ENCODE data around the gene WNT7A.

The WNT7A gene

GRCh38 chr3:13884851-13885703 lies 5.2 kb upstream of the WNT7A start:
- DNase-seq (ENCODE audit: low spot score): peak; percentile 81

- DNase-seq (ENCODE audit: low spot score): no peak
These were observed 3.8 kb upstream of the WNT7A start for GRCh38 chr3:13883681-13884080.

- DNase-seq (ENCODE audit: low spot score): no peak
These were observed 3.0 kb upstream of the WNT7A start for GRCh38 chr3:13882876-13883275.

- no peak for DNase-seq (ENCODE audit: low spot score)
These were observed 1.9 kb upstream of the WNT7A start for GRCh38 chr3:13881536-13882410.

GRCh38 chr3:13880811-13881156 lies 913 bp upstream of the WNT7A start:
- no peak for DNase-seq (ENCODE audit: low spot score)

- no peak for DNase-seq (ENCODE audit: low spot score)
These were observed 547 bp downstream of the WNT7A start for GRCh38 chr3:13879102-13879945.

GRCh38 chr3:13878281-13879101 lies 1.4 kb downstream of the WNT7A start:
- no peak for DNase-seq (ENCODE audit: low spot score)

GRCh38 chr3:13877911-13878280 lies 2.0 kb downstream of the WNT7A start:
- no peak for DNase-seq (ENCODE audit: low spot score)

- DNase-seq (ENCODE audit: low spot score): no peak
These were observed 3.3 kb downstream of the WNT7A start for GRCh38 chr3:13876451-13877100.

- DNase-seq (ENCODE audit: low spot score): no peak
These were observed 5.0 kb downstream of the WNT7A start for GRCh38 chr3:13874891-13875290.

- no peak for DNase-seq (ENCODE audit: low spot score)
These were observed 6.1 kb downstream of the WNT7A start for GRCh38 chr3:13873818-13874217.

- DNase-seq (ENCODE audit: low spot score): no peak
These were observed 7.4 kb downstream of the WNT7A start for GRCh38 chr3:13872451-13872850.

GRCh38 chr3:13871791-13872190 lies 8.1 kb downstream of the WNT7A start:
- no peak for DNase-seq (ENCODE audit: low spot score)

- DNase-seq (ENCODE audit: low spot score): no peak
These were observed 9.0 kb downstream of the WNT7A start for GRCh38 chr3:13870902-13871301.

- DNase-seq (ENCODE audit: low spot score): no peak
These were observed 10.0 kb downstream of the WNT7A start for GRCh38 chr3:13869761-13870343.

- DNase-seq (ENCODE audit: low spot score): no peak
These were observed 10.8 kb downstream of the WNT7A start for GRCh38 chr3:13868844-13869724.

GRCh38 chr3:13867732-13868131 lies 12.1 kb downstream of the WNT7A start:
- DNase-seq (ENCODE audit: low spot score): no peak

GRCh38 chr3:13866041-13866965 lies 13.6 kb downstream of the WNT7A start:
- DNase-seq (ENCODE audit: low spot score): peak; percentile 81

Data from CD4-positive, alpha-beta T cell treated with Interleukin-6 at 100 ng/mL for 8 hours (primary cell).